ENCODE measurements around the gene RAI14.

GRCh38 chr5:34611464-34612415, 44.4 kb upstream of the RAI14 start:
- TF ChIP-seq EZH2 (optimal IDR thresholded peaks at IDR 0.05; ENCODE audit: low read depth, low read length): no peak
- no peak for TF ChIP-seq CTCF (IDR thresholded peaks at IDR 0.05; ENCODE audit: low read length)

Data from MM.1S (cell line).